A673 (cell line): ENCODE results near the gene CNDP1. TPM values are rescaled to one million over a fixed set of nuclear protein-coding genes. Genes with fewer than 3 reads are reported as not detected.
"Not testable (repeated sequence)": the region's sequence is repeated elsewhere in the genome, so short reads cannot be mapped to it uniquely, and the experiment has no call there.

Experiments
- BruUV-seq: library from RNA; stranded (reverse); fragments of 400-500 nt; replicated peaks from 2 replicates; lab custom pipeline; 2021; lab: Mats Ljungman, UMichigan
- CTCF ChIA-PET: fragments of 300-600 bp; sonication (Branson Sonifier 250); formaldehyde crosslinking; loops from one replicate; lab custom pipeline; 2022; ENCODE audit warnings: antibody characterized with exemption; lab: Charles Lee
- POLR2A ChIA-PET: fragments of 300-600 bp; sonication (Branson Sonifier 250); formaldehyde crosslinking; loops from one replicate; lab custom pipeline; 2022; ENCODE audit warnings: antibody characterized with exemption; ENCODE audit not compliant: low non-redundant PET; lab: Charles Lee
- DNase-seq: peaks from one replicate; pipeline ENCODE4 v3.0.0-alpha.2; 2015; ENCODE audit warnings: low spot score
- H3K27ac ChIP-seq: fragments of 200-600 bp; sonication (generic); 2 replicates; pipeline ENCODE4 v1.5.1; 2016; ENCODE audit warnings: mixed run types, low read depth, mild to moderate bottlenecking, mixed read lengths, antibody characterized with exemption, low read length; ENCODE audit not compliant: poor library complexity, severe bottlenecking
- H3K27me3 ChIP-seq: fragments of 200-600 bp; sonication (generic); replicated peaks from 2 replicates; pipeline ENCODE4 v1.6.1; 2017; ENCODE audit warnings: mixed run types, low read depth, mild to moderate bottlenecking, mixed read lengths, antibody characterized with exemption, low read length; ENCODE audit not compliant: insufficient read depth, poor library complexity
- H3K36me3 ChIP-seq: fragments of 200-600 bp; sonication (generic); 2 replicates; pipeline ENCODE4 v1.6.1; 2016; ENCODE audit warnings: mixed run types, mild to moderate bottlenecking, mixed read lengths, antibody characterized with exemption, low read length; ENCODE audit not compliant: insufficient read depth, poor library complexity, severe bottlenecking
- H3K4me1 ChIP-seq: fragments of 200-600 bp; sonication (generic); 2 replicates; pipeline ENCODE4 v1.6.1; 2017; ENCODE audit warnings: mixed run types, mild to moderate bottlenecking, mixed read lengths, antibody characterized with exemption, low read length; ENCODE audit not compliant: insufficient read depth, poor library complexity, severe bottlenecking
- H3K4me3 ChIP-seq: fragments of 200-600 bp; sonication (generic); 2 replicates; pipeline ENCODE4 v1.5.1; 2016; ENCODE audit warnings: low read depth, mixed run types, mild to moderate bottlenecking, mixed read lengths, low read length; ENCODE audit not compliant: poor library complexity, severe bottlenecking
- H3K9me3 ChIP-seq: fragments of 200-600 bp; sonication (generic); 2 replicates; pipeline ENCODE4 v1.6.1; 2016; ENCODE audit warnings: mixed run types, low read depth, mild to moderate bottlenecking, mixed read lengths, antibody characterized with exemption, low read length; ENCODE audit not compliant: poor library complexity, severe bottlenecking
- EZH2 ChIP-seq: fragments of 200-600 bp; sonication (generic); IDR thresholded peaks from 2 replicates; pipeline ENCODE4 v1.6.1; 2017; ENCODE audit warnings: borderline replicate concordance, low read depth, mild to moderate bottlenecking, mixed read lengths, antibody characterized with exemption, low read length; ENCODE audit not compliant: poor library complexity, severe bottlenecking
- intact Hi-C: fragments of 100-400 bp; cut with micrococcal nuclease; formaldehyde crosslinking; loops from one replicate; pipeline ENCODE4 v1.10.0; 2022; ENCODE audit not compliant: unreplicated experiment
- total RNA-seq: library from RNA; stranded (reverse); gene quantifications from 2 replicates; pipeline ENCODE4 v1.2.3, GENCODE V29; 2021
- TF ChIP-seq, protein P1 (sequence below): fragments of 300-800, 200-600 bp; sonication (generic); conservative IDR thresholded peaks from 2 replicates; pipeline ENCODE4 v1.5.1; 2017; ENCODE audit warnings: low read depth, mild to moderate bottlenecking, antibody characterized with exemption, low read length, moderate library complexity, mixed read lengths

CNDP1 gene
- total RNA-seq, 1 experiment from 2014 or later: not detected

DNA sequence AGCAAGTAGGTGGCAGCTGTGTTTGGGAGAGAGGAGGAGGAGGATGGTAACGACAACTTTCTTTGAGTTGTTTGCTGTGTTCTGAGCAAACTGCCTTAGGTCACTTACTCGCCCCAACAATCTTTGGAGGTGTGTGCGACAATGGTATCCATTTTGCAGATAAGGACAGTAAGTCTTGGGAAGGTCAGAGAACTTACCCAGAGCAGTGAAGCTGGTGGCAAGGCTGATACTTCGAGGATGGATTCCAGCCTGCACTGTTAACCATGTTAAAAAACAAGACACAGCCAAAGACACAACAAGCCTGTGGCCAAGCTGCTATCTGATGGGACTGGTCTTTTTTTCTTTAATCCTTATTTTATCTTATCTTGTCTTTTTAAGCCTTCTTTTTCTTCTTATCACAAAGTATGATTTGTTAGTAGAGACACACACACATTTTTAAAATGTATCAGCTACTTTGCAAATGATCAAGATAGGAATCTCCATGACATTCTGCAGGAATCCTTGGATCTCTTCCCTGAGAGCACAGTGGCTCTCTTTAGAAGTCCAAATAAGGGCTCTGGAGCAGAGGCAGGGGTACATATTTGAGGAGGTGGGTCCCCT, 27.9 kb downstream of the CNDP1 start:
- H3K9me3 ChIP-seq: no peaks in the 10 kb centered on the region
- no peaks in the 10 kb centered on the region for H3K36me3 ChIP-seq
- no peak overlapping the region for H3K4me3 ChIP-seq
- BruUV-seq: no TSS peak
- ChIA-PET CTCF (no interaction called here), POLR2A (no interaction called here)
- TF ChIP-seq, protein P1, sequence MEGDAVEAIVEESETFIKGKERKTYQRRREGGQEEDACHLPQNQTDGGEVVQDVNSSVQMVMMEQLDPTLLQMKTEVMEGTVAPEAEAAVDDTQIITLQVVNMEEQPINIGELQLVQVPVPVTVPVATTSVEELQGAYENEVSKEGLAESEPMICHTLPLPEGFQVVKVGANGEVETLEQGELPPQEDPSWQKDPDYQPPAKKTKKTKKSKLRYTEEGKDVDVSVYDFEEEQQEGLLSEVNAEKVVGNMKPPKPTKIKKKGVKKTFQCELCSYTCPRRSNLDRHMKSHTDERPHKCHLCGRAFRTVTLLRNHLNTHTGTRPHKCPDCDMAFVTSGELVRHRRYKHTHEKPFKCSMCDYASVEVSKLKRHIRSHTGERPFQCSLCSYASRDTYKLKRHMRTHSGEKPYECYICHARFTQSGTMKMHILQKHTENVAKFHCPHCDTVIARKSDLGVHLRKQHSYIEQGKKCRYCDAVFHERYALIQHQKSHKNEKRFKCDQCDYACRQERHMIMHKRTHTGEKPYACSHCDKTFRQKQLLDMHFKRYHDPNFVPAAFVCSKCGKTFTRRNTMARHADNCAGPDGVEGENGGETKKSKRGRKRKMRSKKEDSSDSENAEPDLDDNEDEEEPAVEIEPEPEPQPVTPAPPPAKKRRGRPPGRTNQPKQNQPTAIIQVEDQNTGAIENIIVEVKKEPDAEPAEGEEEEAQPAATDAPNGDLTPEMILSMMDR: no peak
- no peak for TF ChIP-seq EZH2
- H3K4me1 ChIP-seq: no peaks in the 10 kb centered on the region
- no peaks in the 10 kb centered on the region for H3K27me3 ChIP-seq
- no peak overlapping the region for H3K27ac ChIP-seq
- no peak for DNase-seq
- intact Hi-C loops: no loop called here

DNA sequence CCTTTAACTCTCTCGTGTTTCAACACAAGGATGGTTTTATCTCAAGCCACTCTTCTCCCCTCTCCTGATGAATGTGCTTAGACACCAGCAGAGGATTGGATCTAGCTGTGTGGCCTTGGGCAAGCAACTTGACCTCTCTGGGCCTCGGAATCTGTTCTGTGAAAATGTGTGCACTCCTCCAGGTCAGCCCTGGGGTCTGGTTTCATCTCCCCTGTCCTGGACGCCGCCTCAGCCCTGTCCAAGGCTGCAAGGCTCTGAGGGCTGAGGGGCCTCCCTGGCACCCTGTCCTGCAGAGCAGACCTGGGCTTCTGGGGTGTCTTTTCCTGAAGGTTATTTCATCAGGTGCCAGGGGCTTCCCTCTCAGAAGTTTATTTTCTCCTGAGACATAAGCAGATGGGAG, 28.5 kb downstream of the CNDP1 start:
- ChIA-PET POLR2A (no interaction called here), CTCF (interaction anchor here (0.6 kb wide), 1 partner anchor 373 kb away, joined by 3 read pairs; no protein-coding TSS in a partner anchor)
- intact Hi-C loops: no loop called here

DNA sequence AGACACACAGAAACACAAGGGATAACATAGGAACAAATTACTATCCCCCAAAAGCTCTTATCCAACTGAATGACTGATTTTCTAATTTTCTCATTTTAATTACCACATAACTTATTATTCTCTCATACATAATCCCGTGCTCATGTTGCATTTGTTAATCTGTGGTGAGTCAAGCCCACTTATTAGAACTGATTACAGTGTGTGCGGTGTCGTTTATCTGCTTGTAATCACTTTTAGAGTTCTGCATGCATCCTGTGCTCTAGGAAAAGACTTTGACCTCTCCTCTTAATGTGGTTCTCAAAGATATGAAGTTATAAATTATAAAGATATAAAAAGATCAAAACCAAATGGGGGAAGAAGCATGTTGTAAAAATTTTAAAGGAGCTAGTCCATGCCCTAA, 29.7 kb downstream of the CNDP1 start:
- intact Hi-C loops: no loop called here
- Histone ChIP-seq H3K4me1 (no peaks in the 10 kb centered on the region), H3K9me3 (no peaks in the 10 kb centered on the region), H3K4me3 (no peak overlapping the region), H3K36me3 (no peaks in the 10 kb centered on the region), H3K27me3 (no peaks in the 10 kb centered on the region), H3K27ac (no peak overlapping the region)
- ChIA-PET CTCF (no interaction called here), POLR2A (no interaction called here)
- DNase-seq: no peak
- TF ChIP-seq, protein P1: no peak
- no peak for TF ChIP-seq EZH2
- BruUV-seq: no TSS peak

More for the DNA sequence above, 28.5 kb downstream of the CNDP1 start:
- no TSS peak for BruUV-seq
- H3K9me3 ChIP-seq: no peaks in the 10 kb centered on the region
- TF ChIP-seq, protein P1: no peak
- no peak for TF ChIP-seq EZH2
- H3K27ac ChIP-seq: no peak overlapping the region
- H3K27me3 ChIP-seq: no peaks in the 10 kb centered on the region
- DNase-seq: no peak
- H3K4me1 ChIP-seq: no peaks in the 10 kb centered on the region
- no peaks in the 10 kb centered on the region for H3K36me3 ChIP-seq
- no peak overlapping the region for H3K4me3 ChIP-seq

DNA sequence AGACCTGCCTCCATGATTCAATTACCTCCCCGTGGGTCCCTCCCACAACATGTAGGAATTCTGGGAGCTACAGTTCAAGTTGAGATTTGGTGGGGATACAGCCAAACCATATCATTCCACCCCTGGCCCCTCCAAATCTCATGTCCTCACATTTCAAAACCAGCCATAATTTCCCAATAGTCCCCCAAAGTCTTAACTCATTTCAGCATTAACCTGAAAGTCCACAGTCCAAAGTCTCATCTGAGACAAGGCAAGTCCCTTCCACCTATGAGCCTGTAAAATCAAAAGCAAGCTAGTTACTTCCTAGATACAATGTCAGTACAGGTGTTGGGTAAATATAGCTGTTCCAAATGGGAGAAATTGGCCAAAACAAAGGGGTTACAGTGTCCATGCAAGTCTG, 30.9 kb downstream of the CNDP1 start:
- H3K4me3 ChIP-seq, H3K27me3 ChIP-seq, H3K4me1 ChIP-seq, BruUV-seq, H3K9me3 ChIP-seq, DNase-seq, H3K27ac ChIP-seq, H3K36me3 ChIP-seq, POLR2A ChIA-PET, CTCF ChIA-PET, intact Hi-C loops: not testable (repeated sequence)

DNA sequence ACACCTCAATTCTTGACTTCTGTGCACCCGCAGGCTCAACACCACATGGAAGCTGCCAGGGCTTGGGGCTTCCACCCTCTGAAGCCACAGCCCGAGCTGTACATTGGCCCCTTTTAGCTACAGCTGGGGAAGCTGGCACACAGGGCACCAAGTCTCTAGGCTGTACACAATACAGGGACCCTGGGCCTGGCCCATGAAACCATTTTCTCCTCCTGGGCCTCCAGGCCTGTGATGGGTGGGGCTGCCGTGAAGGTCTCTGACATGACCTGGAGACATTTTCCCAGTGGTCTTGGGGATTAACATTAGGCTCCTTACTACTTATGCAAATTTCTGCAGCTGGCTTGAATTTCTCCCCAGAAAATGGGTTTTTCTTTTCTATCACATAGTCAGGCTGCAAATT, 31.7 kb downstream of the CNDP1 start:
- POLR2A ChIA-PET, intact Hi-C loops, H3K27me3 ChIP-seq, H3K27ac ChIP-seq, H3K4me1 ChIP-seq, H3K4me3 ChIP-seq, BruUV-seq, H3K9me3 ChIP-seq, CTCF ChIA-PET, H3K36me3 ChIP-seq, DNase-seq: not testable (repeated sequence)
